Gastrocnemius medialis (tissue), 4 donors: Measurements from ENCODE around the gene RRM2. TPM values are rescaled to one million over a fixed set of nuclear protein-coding genes. Genes with fewer than 3 reads are reported as not detected.
"Not testable (repeated sequence)": the region's sequence is repeated elsewhere in the genome, so short reads cannot be mapped to it uniquely, and the experiment has no call there.

Experiments used
- ATAC-seq, 2 donors: fragments of 150-250 bp; one replicate each; pipeline ENCODE4 v1.9.1; 2016
- DNase-seq, 2 donors: peaks; one replicate each; pipeline ENCODE4 v3.0.0-alpha.2; 2019
- H3K27ac ChIP-seq, 4 donors: fragments of 200-600 bp; sonication (generic); 1 replicate in 1 of 4; 2 replicates in 3 of 4; pipeline ENCODE4 v1.5.1; 2016 to 2018; ENCODE audit warnings: mild to moderate bottlenecking in 2 of 4, moderate library complexity in 1 of 4
- H3K27me3 ChIP-seq, 3 donors: fragments of 200-600 bp; sonication (generic) in 2 of 3; 1 replicate in 1 of 3; 2 replicates in 2 of 3; pipeline versions ENCODE4 v1.5.1 to v1.6.0; 2016 to 2019; ENCODE audit warnings: mild to moderate bottlenecking in 1 of 3, moderate library complexity in 1 of 3
- H3K36me3 ChIP-seq, 2 donors: fragments of 200-600 bp; sonication (generic) in 1 of 2; one replicate each; pipeline ENCODE4 v1.5.1; 2017 to 2018
- H3K4me1 ChIP-seq, 2 donors: fragments of 200-600 bp; sonication (generic) in 1 of 2; one replicate each; pipeline ENCODE4 v1.5.1; 2016 to 2017; ENCODE audit warnings: mild to moderate bottlenecking in 2 of 2
- H3K4me3 ChIP-seq, 4 donors: fragments of 200-600 bp; sonication (generic) in 3 of 4; 1 replicate in 1 of 4; 2 replicates in 3 of 4; pipeline ENCODE4 v1.5.1; 2016 to 2019; ENCODE audit warnings: mild to moderate bottlenecking in 2 of 4
- H3K9me3 ChIP-seq, 3 donors: fragments of 200-600 bp; sonication (generic) in 2 of 3; 1 replicate in 1 of 3; 2 replicates in 2 of 3; pipeline ENCODE4 v1.5.1; 2016 to 2019
- CTCF ChIP-seq, 5 experiments: fragments of 450-650 bp in 3 of 5; fragments of 200-600 bp in 2 of 5; sonication (generic) in 2 of 5; IDR thresholded peaks in 4 of 5; conservative IDR thresholded peaks in 1 of 5; 1 replicate in 4 of 5; 2 replicates in 1 of 5; pipeline ENCODE4 v1.5.1; 2016 to 2019; ENCODE audit warnings: antibody characterized with exemption in 5 of 5, mild to moderate bottlenecking in 3 of 5, moderate library complexity in 3 of 5
- POLR2A ChIP-seq, 2 donors: fragments of 450-650 bp; IDR thresholded peaks; one replicate each; pipeline ENCODE4 v1.6.1; 2017; ENCODE audit warnings: antibody characterized with exemption in 2 of 2, mild to moderate bottlenecking in 2 of 2, moderate library complexity in 2 of 2
- in situ Hi-C, 4 donors: fragments of 200-750 bp; cut with MboI; loops; one replicate each; pipeline versions ENCODE4 v1.15.0 to v1.8.0; 2017; ENCODE audit warnings: low sequenced_read_pairs in 4 of 4
- intact Hi-C: fragments of 100-400 bp; cut with DNase I; formaldehyde crosslinking; loops from one replicate; pipeline ENCODE4 v1.15.1; 2023; ENCODE audit warnings: low total_unique reads
- total RNA-seq, 4 donors: library from RNA; depleted of rRNA; stranded (reverse); fragments of >200 nt; gene quantifications; one replicate each; pipeline versions ENCODE4 v1.1.0 to v1.2.3, GENCODE V29; 2016

Gene RRM2
- total RNA-seq, 4 donors from 2014 or later = 2.0 TPM; not detected in 3

- H3K4me1 ChIP-seq = peaks cover 0 to 7% of the 10 kb centered on the region in 2 donors
- intact Hi-C loops (no loop called here), in situ Hi-C loops (loop anchor here in 3 of 4 donors (25.0 kb wide), 1 partner anchor 516 kb away; no protein-coding TSS in a partner anchor)
- H3K9me3 ChIP-seq = no peaks in the 10 kb centered on the region
- H3K27ac ChIP-seq = no peak overlapping the region
- TF ChIP-seq POLR2A (IDR thresholded peaks at IDR 0.05) (no peak), CTCF (IDR thresholded peaks at IDR 0.05 in 4 of 5, conservative IDR thresholded peaks at IDR 0.05 in 1 of 5) (no peak)
- ATAC-seq (no peak), DNase-seq (no peak)
- H3K4me3 ChIP-seq = no peak overlapping the region
- H3K27me3 ChIP-seq = no peaks in the 10 kb centered on the region
- H3K36me3 ChIP-seq = no peaks in the 10 kb centered on the region
Observed at GRCh38 chr2:10146366-10147005, 23.9 kb downstream of the RRM2 start.

GRCh38 chr2:10147050-10147660 is 24.6 kb downstream of the RRM2 start:
- ATAC-seq, DNase-seq, intact Hi-C loops, H3K27me3 ChIP-seq, H3K4me3 ChIP-seq, H3K9me3 ChIP-seq, H3K27ac ChIP-seq, H3K4me1 ChIP-seq, H3K36me3 ChIP-seq: not testable (repeated sequence)
- in situ Hi-C loops = loop anchor here in 3 of 4 donors (25.0 kb wide), 1 partner anchor 515 kb away; no protein-coding TSS in a partner anchor

- no peaks in the 10 kb centered on the region for H3K36me3 ChIP-seq
- no peak for ATAC-seq
- H3K27ac ChIP-seq = no peak overlapping the region
- in situ Hi-C loops = loop anchor here in 3 of 4 donors (25.0 kb wide), 1 partner anchor 514 kb away; no protein-coding TSS in a partner anchor
- DNase-seq = no peak
- no peaks in the 10 kb centered on the region for H3K27me3 ChIP-seq
- H3K9me3 ChIP-seq = no peaks in the 10 kb centered on the region
- H3K4me1 ChIP-seq = peaks cover 0 to 7% of the 10 kb centered on the region in 2 donors
- intact Hi-C loops = no loop called here
- no peak overlapping the region for H3K4me3 ChIP-seq
- TF ChIP-seq POLR2A (IDR thresholded peaks at IDR 0.05) = no peak
- no peak for TF ChIP-seq CTCF (IDR thresholded peaks at IDR 0.05 in 4 of 5, conservative IDR thresholded peaks at IDR 0.05 in 1 of 5)
Observed at GRCh38 chr2:10148268-10148667, 25.7 kb downstream of the RRM2 start.

- DNase-seq = no peak
Observed at GRCh38 chr2:10149635-10150034, 27.1 kb downstream of the RRM2 start.

More at GRCh38 chr2:10149635-10150034, 27.1 kb downstream of the RRM2 start:
- intact Hi-C loops (no loop called here), in situ Hi-C loops (loop anchor here in 3 of 4 donors (25.0 kb wide), 1 partner anchor 513 kb away; no protein-coding TSS in a partner anchor)
- H3K4me1 ChIP-seq = peaks cover 0 to 7% of the 10 kb centered on the region in 2 donors
- no peaks in the 10 kb centered on the region for H3K36me3 ChIP-seq
- no peak for ATAC-seq
- H3K27ac ChIP-seq = no peak overlapping the region
- TF ChIP-seq POLR2A (IDR thresholded peaks at IDR 0.05) (no peak), CTCF (IDR thresholded peaks at IDR 0.05 in 4 of 5, conservative IDR thresholded peaks at IDR 0.05 in 1 of 5) (no peak)
- no peaks in the 10 kb centered on the region for H3K27me3 ChIP-seq
- no peaks in the 10 kb centered on the region for H3K9me3 ChIP-seq
- H3K4me3 ChIP-seq = no peak overlapping the region
